Cardiac muscle cell (in vitro differentiated cells and primary cell): ENCODE results near the gene RIPPLY1. TPM values are rescaled to one million over a fixed set of nuclear protein-coding genes. Genes with fewer than 3 reads are reported as not detected.
"Not testable (repeated sequence)": the region's sequence is repeated elsewhere in the genome, so short reads cannot be mapped to it uniquely, and the experiment has no call there.

ENCODE experiments used
- DNase-seq, 2 donors: peaks; one replicate each; pipeline versions ENCODE4 v3.0.0 to v3.0.0-alpha.2; 2010 to 2017; ENCODE audit warnings: low read depth in 1 of 2, low spot score in 1 of 2
- H3K27ac ChIP-seq: fragments of 200-600 bp; sonication (generic); 2 replicates; pipeline ENCODE4 v1.5.1; 2016
- H3K27me3 ChIP-seq: fragments of 200-600 bp; sonication (generic); 2 replicates; pipeline ENCODE4 v1.6.0; 2016; ENCODE audit warnings: control low read depth
- H3K36me3 ChIP-seq: fragments of 200-600 bp; sonication (generic); 2 replicates; pipeline ENCODE4 v1.5.1; 2016; ENCODE audit warnings: control low read depth
- H3K4me1 ChIP-seq: fragments of 200-600 bp; sonication (generic); 2 replicates; pipeline ENCODE4 v1.8.1; 2017; ENCODE audit warnings: low read depth, mild to moderate bottlenecking, mixed run types
- H3K4me3 ChIP-seq: fragments of 200-600 bp; sonication (generic); 2 replicates; pipeline ENCODE4 v1.5.1; 2016; ENCODE audit warnings: mild to moderate bottlenecking
- H3K9me3 ChIP-seq: fragments of 200-600 bp; sonication (generic); 2 replicates; pipeline ENCODE4 v1.5.1; 2017; ENCODE audit warnings: low read depth, mild to moderate bottlenecking, control low read depth
- CTCF ChIP-seq: IDR thresholded peaks from 2 replicates; pipeline ENCODE4 v1.5.1; 2012; ENCODE audit warnings: low read depth, mild to moderate bottlenecking, low read length
- polyA plus RNA-seq: library from polyadenylated mRNA; unstranded; fragments of >200 nt; fragmentation: Nextera tagmentation; extraction: Ambion mirVana; gene quantifications from 2 replicates; pipeline ENCODE4 v1.2.1, GENCODE V29; 2016
- total RNA-seq: library from RNA; depleted of rRNA; stranded (reverse); fragments of >200 nt; gene quantifications from 2 replicates; pipeline ENCODE4 v1.2.3, GENCODE V29; 2016

Gene RIPPLY1
- total and polyA plus RNA-seq, 2 experiments from 2014 or later: 0.55 TPM; not detected in 1

GRCh38 chrX:106875151-106875550, 28.0 kb downstream of the RIPPLY1 start:
- no peak for DNase-seq
- H3K36me3 ChIP-seq: no peaks in the 10 kb centered on the region
- no peak overlapping the region for H3K4me3 ChIP-seq
- H3K4me1 ChIP-seq: no peaks in the 10 kb centered on the region
- H3K27ac ChIP-seq: no peak overlapping the region
- no peak for TF ChIP-seq CTCF
- H3K9me3 ChIP-seq: no peaks in the 10 kb centered on the region
- no peaks in the 10 kb centered on the region for H3K27me3 ChIP-seq

- no peaks in the 10 kb centered on the region for H3K36me3 ChIP-seq
- H3K4me1 ChIP-seq: no peaks in the 10 kb centered on the region
- no peaks in the 10 kb centered on the region for H3K9me3 ChIP-seq
- peak; percentile 17 to 32 for DNase-seq
- H3K27me3 ChIP-seq: no peaks in the 10 kb centered on the region
- H3K4me3 ChIP-seq: no peak overlapping the region
- peak; percentile 50 for TF ChIP-seq CTCF
- H3K27ac ChIP-seq: no peak overlapping the region
Measured at GRCh38 chrX:106874075-106874474, 29.1 kb downstream of the RIPPLY1 start.

- not testable (repeated sequence) for H3K4me1 ChIP-seq, H3K27ac ChIP-seq, H3K9me3 ChIP-seq, H3K27me3 ChIP-seq, H3K4me3 ChIP-seq, H3K36me3 ChIP-seq
- DNase-seq: peak in 1 of 2 donors; percentile 23
Measured at GRCh38 chrX:106872796-106873195, 30.3 kb downstream of the RIPPLY1 start.

- Histone ChIP-seq H3K9me3 (no peaks in the 10 kb centered on the region), H3K4me1 (peaks cover 5% of the 10 kb centered on the region), H3K27me3 (no peaks in the 10 kb centered on the region), H3K4me3 (no peak overlapping the region), H3K27ac (no peak overlapping the region), H3K36me3 (no peaks in the 10 kb centered on the region)
- no peak for TF ChIP-seq CTCF
- DNase-seq: no peak
Measured at GRCh38 chrX:106863697-106864096, 39.4 kb downstream of the RIPPLY1 start.

- no peaks in the 10 kb centered on the region for H3K9me3 ChIP-seq
- peak; percentile 5 to 33 for DNase-seq
- H3K36me3 ChIP-seq: no peaks in the 10 kb centered on the region
- H3K27ac ChIP-seq: no peak overlapping the region
- TF ChIP-seq CTCF: peak; percentile 41
- H3K4me3 ChIP-seq: no peak overlapping the region
- H3K4me1 ChIP-seq: peaks cover 5% of the 10 kb centered on the region
- H3K27me3 ChIP-seq: no peaks in the 10 kb centered on the region
Measured at GRCh38 chrX:106862972-106863688, 40.0 kb downstream of the RIPPLY1 start.

Other genes with a start within 250 kb of the RIPPLY1 start
- 0.18 and 0.21 TPM in 2 replicates for gene RNF128, start 176.6 kb downstream of the RIPPLY1 start, total RNA-seq
- gene RNF128, start 176.6 kb downstream of the RIPPLY1 start, polyA plus RNA-seq: 0.72 TPM in 1 of 2 replicates, not detected in the other
- gene TBC1D8B, start 100.7 kb downstream of the RIPPLY1 start, total RNA-seq: 1.7 and 2.1 TPM in 2 replicates
- gene TBC1D8B, start 100.7 kb downstream of the RIPPLY1 start, polyA plus RNA-seq: 3.0 and 5.2 TPM in 2 replicates
- 0.09 and 0.18 TPM in 2 replicates for gene CLDN2, start 17.1 kb upstream of the RIPPLY1 start, total RNA-seq
- gene CLDN2, start 17.1 kb upstream of the RIPPLY1 start, polyA plus RNA-seq: 0.24 and 0.66 TPM in 2 replicates
- gene MORC4, start 96.9 kb upstream of the RIPPLY1 start, total RNA-seq: 6.3 and 13.0 TPM in 2 replicates
- gene MORC4, start 96.9 kb upstream of the RIPPLY1 start, polyA plus RNA-seq: 6.9 and 7.0 TPM in 2 replicates
- 16.9 and 40.7 TPM in 2 replicates for gene RBM41, start 215.5 kb upstream of the RIPPLY1 start, total RNA-seq
- gene RBM41, start 215.5 kb upstream of the RIPPLY1 start, polyA plus RNA-seq: 43.2 and 43.5 TPM in 2 replicates